Measurements from ENCODE around the gene SGK1. TPM values are rescaled to one million over a fixed set of nuclear protein-coding genes. Genes with fewer than 3 reads are reported as not detected.

SGK1 gene
- total and polyA plus RNA-seq, 10 of the 15 experiments (the other 5 are each of a cell fraction or from before 2014, with no cell fraction given), result 0.62 to 5.1 (median 2.9) TPM

- no TSS peak for BruUV-seq (replicated peaks)
- Histone ChIP-seq H3K27me3 (replicated peaks in 1 of 2; ENCODE audit: control insufficient read depth in 2 of 2, insufficient read depth in 2 of 2, low read length in 1 of 2) (0 out of 4 replicates have a peak, but pooled peaks cover 0 to 2% of the 10 kb centered on the region in 2 experiments), H3K27ac (ENCODE audit: control insufficient read depth, insufficient read depth) (no peak overlapping the region), H3K4me1 (ENCODE audit: control insufficient read depth, insufficient read depth, low read length) (no peaks in the 10 kb centered on the region), H3K79me2 (ENCODE audit: control insufficient read depth, insufficient read depth, low read length) (no peaks in the 10 kb centered on the region), H2AFZ (ENCODE audit: control insufficient read depth, low read depth, low read length) (no peak overlapping the region), H4K20me1 (ENCODE audit: control insufficient read depth, insufficient read depth) (no peaks in the 10 kb centered on the region), H3K4me2 (ENCODE audit: control insufficient read depth, insufficient read depth) (no peak overlapping the region), H3K9me3 (replicated peaks; ENCODE audit: control insufficient read depth, insufficient read depth, low read length) (no peaks in the 10 kb centered on the region), H3K4me3 (no peak overlapping the region), H3K36me3 (ENCODE audit: control insufficient read depth in 2 of 2, insufficient read depth in 2 of 2, low read length in 1 of 2) (no peaks in the 10 kb centered on the region), H3K9ac (ENCODE audit: control insufficient read depth, insufficient read depth, low read length) (no peak overlapping the region)
- ATAC-seq, result no peak
- intact Hi-C loops (cut with micrococcal nuclease; ENCODE audit: unreplicated experiment), result no loop called here
- ChIA-PET RAD21 (ENCODE audit: unreplicated experiment) (no interaction called here), POLR2A (interaction anchor here (0.7 kb wide), 1 partner anchor 17 kb away, joined by 7 read pairs; no protein-coding TSS in a partner anchor), CTCF (interaction anchor here (0.6 to 3.4 kb wide), 2 partner anchors 9 to 23 kb away, joined by 3 to 21 read pairs; no protein-coding TSS in a partner anchor), SMC1A (ENCODE audit: uncharacterized antibody, unreplicated experiment) (interaction anchor here (0.6 to 0.9 kb wide), 3 partner anchors 9 to 808 kb away, joined by 3 to 4 read pairs (median 3); no protein-coding TSS in a partner anchor)
- TF ChIP-seq NFYB (IDR thresholded peaks at IDR 0.05; ENCODE audit: insufficient read depth, low read depth, low read length) (no peak), HDGF (IDR thresholded peaks at IDR 0.05) (no peak), HCFC1 (IDR thresholded peaks at IDR 0.05; ENCODE audit: low read length) (no peak), IKZF2 (IDR thresholded peaks at IDR 0.05) (no peak), IKZF1 (conservative IDR thresholded peaks at IDR 0.05) (no peak), PBX3 (IDR thresholded peaks at IDR 0.05; ENCODE audit: insufficient replicate concordance, low read depth, low read length) (no peak)
- in situ Hi-C loops (cut with MboI), result no loop called here
- FAIRE-seq, result no peak
- WGBS (ENCODE audit: insufficient coverage, insufficient replicate concordance, low lambda C conversion rate, missing lambda C conversion rate), result 33% methylated on average over 3 of the region's 3 CpGs
- no peak for DNase-seq (ENCODE audit: low read depth, low spot score)
Observed at GRCh38 chr6:134132494-134133141, 185.3 kb downstream of the SGK1 start.
